ENCODE results near the gene TENM3.

Gene TENM3

DNA sequence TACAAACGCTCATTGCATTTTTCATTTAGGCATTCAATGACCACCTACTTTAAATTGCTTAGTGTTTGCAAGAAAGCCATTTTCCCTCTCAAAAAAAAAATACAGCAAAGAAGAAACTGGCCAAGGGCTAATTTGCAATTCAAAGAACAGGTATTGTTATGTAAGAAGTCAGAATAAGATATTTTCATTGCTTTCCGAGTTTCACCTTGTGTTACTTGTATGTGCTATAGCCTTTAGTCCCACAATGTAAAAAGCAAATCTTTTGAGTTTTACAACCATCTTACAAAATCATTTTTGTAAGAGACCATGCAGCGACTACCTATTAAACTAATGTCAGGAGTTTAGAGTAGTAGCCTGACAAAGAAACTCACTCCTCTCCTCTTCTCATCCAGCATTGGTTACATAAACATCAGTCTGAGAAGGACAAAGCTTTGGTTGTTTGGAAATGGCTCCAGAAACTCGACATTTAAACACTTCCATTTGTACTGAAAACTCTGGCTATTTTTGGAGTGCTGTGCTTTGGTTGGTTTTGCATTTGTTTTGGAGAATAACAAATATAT is 15.3 kb downstream of the TENM3 start:
- Histone ChIP-seq H3K9me2 (replicated peaks; ENCODE audit: insufficient read depth, low read length) (no peaks in the 10 kb centered on the region), H3K36me3 (replicated peaks; ENCODE audit: insufficient read depth, low read length) (no peaks in the 10 kb centered on the region), H3K27ac (ENCODE audit: low read length) (no peak overlapping the region), H4K20me1 (ENCODE audit: insufficient read depth, low read length) (no peaks in the 10 kb centered on the region), H3K9me3 (replicated peaks; ENCODE audit: insufficient read depth, low read length) (no peaks in the 10 kb centered on the region), H3K79me2 (ENCODE audit: low read length) (no peaks in the 10 kb centered on the region), H3K9ac (ENCODE audit: low read length) (no peak overlapping the region), H3K27me3 (replicated peaks; ENCODE audit: insufficient read depth, low read length) (no peaks in the 10 kb centered on the region), H3K4me3 (ENCODE audit: low read length) (no peak overlapping the region), H2AFZ (ENCODE audit: low read length) (no peak overlapping the region), H3F3A (ENCODE audit: insufficient read depth, low read length) (no peaks in the 10 kb centered on the region), H3K4me2 (ENCODE audit: low read depth, low read length) (no peak overlapping the region), H3K4me1 (ENCODE audit: low read length) (no peaks in the 10 kb centered on the region)
- DNase-seq, result no peak
- TF ChIP-seq EZH2 (optimal IDR thresholded peaks at IDR 0.05; ENCODE audit: low read depth, low read length) (no peak), EZH2phosphoT487 (IDR thresholded peaks at IDR 0.05; ENCODE audit: low read length) (no peak)

GRCh38 chr4:182261651-182262223 is 18.5 kb downstream of the TENM3 start:
- H3K9me3 ChIP-seq (replicated peaks; ENCODE audit: insufficient read depth, low read length), result no peaks in the 10 kb centered on the region
- TF ChIP-seq EZH2phosphoT487 (IDR thresholded peaks at IDR 0.05; ENCODE audit: low read length) (no peak), EZH2 (optimal IDR thresholded peaks at IDR 0.05; ENCODE audit: low read depth, low read length) (no peak)
- TF ChIP-seq, protein P1, sequence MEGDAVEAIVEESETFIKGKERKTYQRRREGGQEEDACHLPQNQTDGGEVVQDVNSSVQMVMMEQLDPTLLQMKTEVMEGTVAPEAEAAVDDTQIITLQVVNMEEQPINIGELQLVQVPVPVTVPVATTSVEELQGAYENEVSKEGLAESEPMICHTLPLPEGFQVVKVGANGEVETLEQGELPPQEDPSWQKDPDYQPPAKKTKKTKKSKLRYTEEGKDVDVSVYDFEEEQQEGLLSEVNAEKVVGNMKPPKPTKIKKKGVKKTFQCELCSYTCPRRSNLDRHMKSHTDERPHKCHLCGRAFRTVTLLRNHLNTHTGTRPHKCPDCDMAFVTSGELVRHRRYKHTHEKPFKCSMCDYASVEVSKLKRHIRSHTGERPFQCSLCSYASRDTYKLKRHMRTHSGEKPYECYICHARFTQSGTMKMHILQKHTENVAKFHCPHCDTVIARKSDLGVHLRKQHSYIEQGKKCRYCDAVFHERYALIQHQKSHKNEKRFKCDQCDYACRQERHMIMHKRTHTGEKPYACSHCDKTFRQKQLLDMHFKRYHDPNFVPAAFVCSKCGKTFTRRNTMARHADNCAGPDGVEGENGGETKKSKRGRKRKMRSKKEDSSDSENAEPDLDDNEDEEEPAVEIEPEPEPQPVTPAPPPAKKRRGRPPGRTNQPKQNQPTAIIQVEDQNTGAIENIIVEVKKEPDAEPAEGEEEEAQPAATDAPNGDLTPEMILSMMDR (IDR thresholded peaks at IDR 0.05; ENCODE audit: low read length), result no peak
- no peak overlapping the region for H3K27ac ChIP-seq (ENCODE audit: low read length)
- H3K9ac ChIP-seq (ENCODE audit: low read length), result no peak overlapping the region
- DNase-seq, result no peak
- no peaks in the 10 kb centered on the region for H3K36me3 ChIP-seq (replicated peaks; ENCODE audit: insufficient read depth, low read length)
- no peak overlapping the region for H2AFZ ChIP-seq (ENCODE audit: low read length)
- H3K79me2 ChIP-seq (ENCODE audit: low read length), result no peaks in the 10 kb centered on the region
- no peak overlapping the region for H3K4me3 ChIP-seq (ENCODE audit: low read length)
- no peak overlapping the region for H3K4me2 ChIP-seq (ENCODE audit: low read depth, low read length)
- no peaks in the 10 kb centered on the region for H3K27me3 ChIP-seq (replicated peaks; ENCODE audit: insufficient read depth, low read length)
- no peaks in the 10 kb centered on the region for H3K4me1 ChIP-seq (ENCODE audit: low read length)
- no peaks in the 10 kb centered on the region for H4K20me1 ChIP-seq (ENCODE audit: insufficient read depth, low read length)
- H3K9me2 ChIP-seq (replicated peaks; ENCODE audit: insufficient read depth, low read length), result no peaks in the 10 kb centered on the region
- no peaks in the 10 kb centered on the region for H3F3A ChIP-seq (ENCODE audit: insufficient read depth, low read length)

DNA sequence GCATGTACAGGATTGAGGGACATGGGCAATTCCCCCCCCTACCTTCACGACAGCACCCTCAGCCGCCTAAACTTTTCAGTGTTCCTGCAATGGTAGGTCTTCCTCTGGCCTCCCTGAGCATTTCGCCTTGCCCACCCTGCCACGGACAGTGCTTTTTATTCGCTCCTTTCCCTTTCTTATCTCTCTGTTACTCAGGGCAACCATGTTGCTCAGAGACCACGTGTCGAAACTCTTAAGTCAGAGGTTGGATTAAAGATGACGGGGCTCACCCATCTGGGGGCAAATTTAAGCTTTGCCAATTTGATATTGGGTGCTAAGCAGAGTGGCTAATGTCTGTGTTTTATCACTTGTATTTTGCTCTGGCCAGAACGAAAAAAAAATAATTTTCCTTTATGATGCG is 20.4 kb downstream of the TENM3 start:
- Histone ChIP-seq H3K9me2 (replicated peaks; ENCODE audit: insufficient read depth, low read length) (no peaks in the 10 kb centered on the region), H3K4me1 (ENCODE audit: low read length) (no peaks in the 10 kb centered on the region), H3K4me3 (ENCODE audit: low read length) (no peak overlapping the region), H3K9me3 (replicated peaks; ENCODE audit: insufficient read depth, low read length) (no peaks in the 10 kb centered on the region), H3F3A (ENCODE audit: insufficient read depth, low read length) (no peaks in the 10 kb centered on the region), H3K27me3 (replicated peaks; ENCODE audit: insufficient read depth, low read length) (no peaks in the 10 kb centered on the region), H3K79me2 (ENCODE audit: low read length) (no peaks in the 10 kb centered on the region), H2AFZ (ENCODE audit: low read length) (no peak overlapping the region), H3K4me2 (ENCODE audit: low read depth, low read length) (no peak overlapping the region), H3K9ac (ENCODE audit: low read length) (no peak overlapping the region), H3K27ac (ENCODE audit: low read length) (no peak overlapping the region), H4K20me1 (ENCODE audit: insufficient read depth, low read length) (no peaks in the 10 kb centered on the region), H3K36me3 (replicated peaks; ENCODE audit: insufficient read depth, low read length) (no peaks in the 10 kb centered on the region)
- DNase-seq, result no peak
- no peak for TF ChIP-seq EZH2 (optimal IDR thresholded peaks at IDR 0.05; ENCODE audit: low read depth, low read length)
- TF ChIP-seq, protein P1 (IDR thresholded peaks at IDR 0.05; ENCODE audit: low read length), result no peak

DNA sequence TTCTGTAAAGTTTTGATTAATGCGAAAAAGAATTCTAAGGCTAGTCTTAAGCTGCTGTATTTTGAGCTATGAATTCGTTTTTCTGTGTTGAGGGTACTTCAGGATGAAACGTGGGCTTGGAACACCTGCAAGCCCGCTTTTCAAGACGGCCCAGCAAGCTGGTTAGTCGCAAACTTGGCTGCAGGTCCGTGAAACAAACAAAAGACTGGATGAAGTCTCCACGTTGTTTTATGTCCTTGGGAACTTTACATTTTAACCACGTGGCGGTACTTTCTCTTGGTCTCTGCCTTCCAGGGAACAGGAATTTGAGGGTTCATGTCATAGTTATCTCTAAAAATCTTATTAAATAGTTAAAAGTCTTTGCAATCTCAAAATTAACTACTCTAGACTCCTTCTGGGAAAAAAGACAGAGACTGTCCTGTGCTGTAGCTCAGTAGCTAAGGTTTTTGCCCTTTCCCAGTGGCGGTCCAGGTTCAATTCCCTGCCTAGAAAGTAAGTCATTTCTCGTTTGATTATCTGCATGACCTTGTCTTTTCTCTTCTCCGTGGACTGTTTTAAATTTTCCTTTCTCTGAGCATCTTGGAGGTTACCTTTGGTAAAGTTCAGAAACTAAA is 21.0 kb downstream of the TENM3 start:
- Histone ChIP-seq H3K9me2 (replicated peaks; ENCODE audit: insufficient read depth, low read length) (no peaks in the 10 kb centered on the region), H3K4me2 (ENCODE audit: low read depth, low read length) (no peak overlapping the region), H3K4me3 (ENCODE audit: low read length) (no peak overlapping the region), H3K79me2 (ENCODE audit: low read length) (no peaks in the 10 kb centered on the region), H3K9me3 (replicated peaks; ENCODE audit: insufficient read depth, low read length) (no peaks in the 10 kb centered on the region), H3K4me1 (ENCODE audit: low read length) (no peaks in the 10 kb centered on the region), H3K36me3 (replicated peaks; ENCODE audit: insufficient read depth, low read length) (no peaks in the 10 kb centered on the region), H3K9ac (ENCODE audit: low read length) (no peak overlapping the region), H2AFZ (ENCODE audit: low read length) (no peak overlapping the region), H3K27me3 (replicated peaks; ENCODE audit: insufficient read depth, low read length) (no peaks in the 10 kb centered on the region), H3F3A (ENCODE audit: insufficient read depth, low read length) (no peaks in the 10 kb centered on the region), H3K27ac (ENCODE audit: low read length) (no peak overlapping the region), H4K20me1 (ENCODE audit: insufficient read depth, low read length) (no peaks in the 10 kb centered on the region)
- no peak for DNase-seq
- TF ChIP-seq EZH2 (optimal IDR thresholded peaks at IDR 0.05; ENCODE audit: low read depth, low read length) (no peak), EZH2phosphoT487 (IDR thresholded peaks at IDR 0.05; ENCODE audit: low read length) (no peak)
- TF ChIP-seq, protein P1 (IDR thresholded peaks at IDR 0.05; ENCODE audit: low read length), result no peak

Measured in MM.1S (cell line).